GM18517 (cell line): ENCODE measurements around the gene CD300LG.
"Not testable (repeated sequence)": the region's sequence is repeated elsewhere in the genome, so short reads cannot be mapped to it uniquely, and the experiment has no call there.

ENCODE experiments used
- ATAC-seq: cut with Tn5 transposase; IDR thresholded peaks from one replicate; pipeline ENCODE4 v1.9.1; 2021; ENCODE audit warnings: mild to moderate bottlenecking, moderate library complexity; ENCODE audit not compliant: unreplicated experiment

Gene CD300LG

GRCh38 chr17:43852571-43852970, 5.6 kb downstream of the CD300LG start:
- no peak for ATAC-seq

GRCh38 chr17:43853546-43853945, 6.6 kb downstream of the CD300LG start:
- ATAC-seq: no peak

- ATAC-seq: no peak
These were observed 7.5 kb downstream of the CD300LG start for GRCh38 chr17:43854498-43854897.

- no peak for ATAC-seq
These were observed 8.1 kb downstream of the CD300LG start for GRCh38 chr17:43855061-43855460.

- no peak for ATAC-seq
These were observed 9.2 kb downstream of the CD300LG start for GRCh38 chr17:43856141-43856540.

- no peak for ATAC-seq
These were observed 10.2 kb downstream of the CD300LG start for GRCh38 chr17:43857141-43857540.

- ATAC-seq: no peak
These were observed 11.1 kb downstream of the CD300LG start for GRCh38 chr17:43857957-43858600.

GRCh38 chr17:43860077-43860725, 13.2 kb downstream of the CD300LG start:
- ATAC-seq: no peak

GRCh38 chr17:43860927-43861622, 14.1 kb downstream of the CD300LG start:
- no peak for ATAC-seq

- ATAC-seq: no peak
These were observed 15.0 kb downstream of the CD300LG start for GRCh38 chr17:43861960-43862359.

GRCh38 chr17:43864161-43864984, 17.4 kb downstream of the CD300LG start:
- no peak for ATAC-seq

- ATAC-seq: no peak
These were observed 21.4 kb downstream of the CD300LG start for GRCh38 chr17:43868226-43868994.

- not testable (repeated sequence) for ATAC-seq
These were observed 22.1 kb downstream of the CD300LG start for GRCh38 chr17:43869031-43869430.

GRCh38 chr17:43871946-43872690, 25.1 kb downstream of the CD300LG start:
- no peak for ATAC-seq

GRCh38 chr17:43873091-43873490, 26.1 kb downstream of the CD300LG start:
- no peak for ATAC-seq

GRCh38 chr17:43873815-43874214, 26.8 kb downstream of the CD300LG start:
- ATAC-seq: no peak

- no peak for ATAC-seq
These were observed 27.3 kb downstream of the CD300LG start for GRCh38 chr17:43874293-43874692.

GRCh38 chr17:43875476-43876147, 28.6 kb downstream of the CD300LG start:
- ATAC-seq: no peak

- no peak for ATAC-seq
These were observed 30.1 kb downstream of the CD300LG start for GRCh38 chr17:43877031-43877430.
